ENCODE measurements around the gene DAP3. TPM values are rescaled to one million over a fixed set of nuclear protein-coding genes. Genes with fewer than 3 reads are reported as not detected.
"Not testable (repeated sequence)": the region's sequence is repeated elsewhere in the genome, so short reads cannot be mapped to it uniquely, and the experiment has no call there.

DAP3 gene
- polyA plus RNA-seq, result 10 to 100 TPM; 75.5 to 88.1 (median 85.1) TPM

- Mint-ChIP-seq H3K27ac (peak within 1 kb of the TSS; percentile 91 to 98 (median 96)), H3K27me3 (ENCODE audit: low read depth in 3 of 3) (peaks cover 0 to 20% (median 5%) of the 10 kb centered on the region in 3 donors), H3K36me3 (peaks cover 11 to 24% (median 19%) of the 10 kb centered on the region in 3 donors), H3K4me3 (peak within 1 kb of the TSS; percentile 95 to 98 (median 97)), H3K4me1 (peaks cover 67 to 82% of the 10 kb centered on the region in 2 donors)
- DNase-seq, H3K9me3 Mint-ChIP-seq: not testable (repeated sequence)
These were observed at the start of gene DAP3 for GRCh38 chr1:155689081-155689607. Gene DAP3, plus strand, starts transcription at chr1:155689091. Its CDS starts 20,689 bp downstream, at chr1:155709780.

GRCh38 chr1:155640367-155640766, 48.5 kb upstream of the DAP3 start:
- Mint-ChIP-seq H3K27ac (no peak overlapping the region), H3K27me3 (ENCODE audit: low read depth in 3 of 3) (peaks cover 6 to 12% (median 11%) of the 10 kb centered on the region in 3 donors), H3K9me3 (peaks cover 10 to 26% (median 20%) of the 10 kb centered on the region in 6 donors), H3K4me3 (no peak overlapping the region), H3K36me3 (peaks cover 7 to 13% (median 8%) of the 10 kb centered on the region in 3 donors), H3K4me1 (peaks cover 23 to 25% of the 10 kb centered on the region in 2 donors)
- no peak for DNase-seq

GRCh38 chr1:155642559-155643180, 46.2 kb upstream of the DAP3 start:
- Mint-ChIP-seq H3K9me3 (peaks cover 10 to 26% (median 20%) of the 10 kb centered on the region in 6 donors), H3K36me3 (peaks cover 7 to 13% (median 8%) of the 10 kb centered on the region in 3 donors)
- H3K4me1 Mint-ChIP-seq; H3K4me3 Mint-ChIP-seq; DNase-seq; H3K27me3 Mint-ChIP-seq (ENCODE audit: low read depth in 3 of 3); H3K27ac Mint-ChIP-seq: not testable (repeated sequence)

GRCh38 chr1:155643230-155643629, 45.7 kb upstream of the DAP3 start:
- Mint-ChIP-seq H3K27me3 (ENCODE audit: low read depth in 3 of 3) (peaks cover 4 to 5% (median 4%) of the 10 kb centered on the region in 3 donors), H3K4me3 (no peak overlapping the region), H3K27ac (no peak overlapping the region), H3K36me3 (peaks cover 7 to 13% (median 8%) of the 10 kb centered on the region in 3 donors), H3K9me3 (peaks cover 10 to 26% (median 20%) of the 10 kb centered on the region in 6 donors), H3K4me1 (peaks cover 0 to under 1% of the 10 kb centered on the region in 2 donors)
- DNase-seq, result no peak

GRCh38 chr1:155645034-155645598, 43.8 kb upstream of the DAP3 start:
- no peak for DNase-seq
- H3K36me3 Mint-ChIP-seq, result peaks cover 10 to 15% (median 11%) of the 10 kb centered on the region in 3 donors
- H3K4me1 Mint-ChIP-seq, result no peaks in the 10 kb centered on the region
- H3K27me3 Mint-ChIP-seq (ENCODE audit: low read depth in 3 of 3), result peaks cover 6 to 10% (median 7%) of the 10 kb centered on the region in 3 donors
- H3K4me3 Mint-ChIP-seq, result no peak overlapping the region
- peaks cover 10 to 26% (median 20%) of the 10 kb centered on the region in 6 donors for H3K9me3 Mint-ChIP-seq
- no peak overlapping the region for H3K27ac Mint-ChIP-seq

- Mint-ChIP-seq H3K9me3 (peaks cover 10 to 26% (median 20%) of the 10 kb centered on the region in 6 donors), H3K4me1 (no peaks in the 10 kb centered on the region), H3K27ac (no peak overlapping the region), H3K36me3 (peaks cover 10 to 16% (median 11%) of the 10 kb centered on the region in 3 donors), H3K4me3 (no peak overlapping the region), H3K27me3 (ENCODE audit: low read depth in 3 of 3) (peaks cover 6 to 10% (median 7%) of the 10 kb centered on the region in 3 donors)
- no peak for DNase-seq
These were observed 43.2 kb upstream of the DAP3 start for GRCh38 chr1:155645648-155646047.

- Mint-ChIP-seq H3K4me3 (no peak overlapping the region), H3K9me3 (peaks cover 10 to 25% (median 20%) of the 10 kb centered on the region in 6 donors), H3K36me3 (peaks cover 10 to 16% (median 11%) of the 10 kb centered on the region in 3 donors), H3K27me3 (ENCODE audit: low read depth in 3 of 3) (peaks cover 6 to 10% (median 7%) of the 10 kb centered on the region in 3 donors), H3K27ac (no peak overlapping the region), H3K4me1 (no peaks in the 10 kb centered on the region)
- no peak for DNase-seq
These were observed 42.6 kb upstream of the DAP3 start for GRCh38 chr1:155646307-155646706.

GRCh38 chr1:155648207-155649147, 40.4 kb upstream of the DAP3 start:
- Mint-ChIP-seq H3K4me1 (no peaks in the 10 kb centered on the region), H3K27ac (no peak overlapping the region), H3K4me3 (no peak overlapping the region), H3K36me3 (peaks cover 3 to 4% (median 3%) of the 10 kb centered on the region in 3 donors), H3K27me3 (ENCODE audit: low read depth in 3 of 3) (peaks cover 4 to 14% (median 7%) of the 10 kb centered on the region in 3 donors), H3K9me3 (peaks cover 0 to 4% (median 0%) of the 10 kb centered on the region in 6 donors)
- no peak for DNase-seq

- peaks cover 3 to 4% (median 3%) of the 10 kb centered on the region in 3 donors for H3K36me3 Mint-ChIP-seq
- no peaks in the 10 kb centered on the region for H3K4me1 Mint-ChIP-seq
- no peaks in the 10 kb centered on the region for H3K9me3 Mint-ChIP-seq
- H3K27me3 Mint-ChIP-seq (ENCODE audit: low read depth in 3 of 3), result peaks cover 4 to 14% (median 5%) of the 10 kb centered on the region in 3 donors
- DNase-seq, result no peak
- no peak overlapping the region for H3K27ac Mint-ChIP-seq
- no peak overlapping the region for H3K4me3 Mint-ChIP-seq
These were observed 39.2 kb upstream of the DAP3 start for GRCh38 chr1:155649676-155650075.

GRCh38 chr1:155650231-155650757, 38.6 kb upstream of the DAP3 start:
- H3K9me3 Mint-ChIP-seq, result no peaks in the 10 kb centered on the region
- peaks cover 4 to 12% (median 5%) of the 10 kb centered on the region in 3 donors for H3K27me3 Mint-ChIP-seq (ENCODE audit: low read depth in 3 of 3)
- no peak for DNase-seq
- no peak overlapping the region for H3K27ac Mint-ChIP-seq
- H3K4me3 Mint-ChIP-seq, result no peak overlapping the region
- peaks cover 3 to 4% (median 3%) of the 10 kb centered on the region in 3 donors for H3K36me3 Mint-ChIP-seq
- H3K4me1 Mint-ChIP-seq, result no peaks in the 10 kb centered on the region

GRCh38 chr1:155651861-155652661, 36.8 kb upstream of the DAP3 start:
- peaks cover 3 to 4% (median 3%) of the 10 kb centered on the region in 3 donors for H3K36me3 Mint-ChIP-seq
- no peaks in the 10 kb centered on the region for H3K9me3 Mint-ChIP-seq
- DNase-seq, result no peak
- H3K27me3 Mint-ChIP-seq (ENCODE audit: low read depth in 3 of 3), result peaks cover 3 to 10% (median 4%) of the 10 kb centered on the region in 3 donors
- H3K27ac Mint-ChIP-seq, result no peak overlapping the region
- H3K4me3 Mint-ChIP-seq, result no peak overlapping the region
- no peaks in the 10 kb centered on the region for H3K4me1 Mint-ChIP-seq

GRCh38 chr1:155652951-155653350, 35.9 kb upstream of the DAP3 start:
- Mint-ChIP-seq H3K27ac (no peak overlapping the region), H3K4me3 (no peak overlapping the region), H3K36me3 (peaks cover 3 to 4% (median 3%) of the 10 kb centered on the region in 3 donors), H3K27me3 (ENCODE audit: low read depth in 3 of 3) (peaks cover 2 to 10% (median 3%) of the 10 kb centered on the region in 3 donors), H3K9me3 (no peaks in the 10 kb centered on the region), H3K4me1 (no peaks in the 10 kb centered on the region)
- DNase-seq, result no peak

Measured in immature natural killer cell (primary cell).